NAMALWA (cell line): Measurements from ENCODE around the gene USP30.
A peak's percentile ranks its signal among the peaks of the same experiment; 100 is the strongest.
"Not testable (repeated sequence)": the region's sequence is repeated elsewhere in the genome, so short reads cannot be mapped to it uniquely, and the experiment has no call there.

Experiments
- DNase-seq: peaks from one replicate; pipeline ENCODE4 v3.0.0-alpha.2; 2015; ENCODE audit warnings: low spot score

Gene USP30

GRCh38 chr12:109052097-109052413, 321 bp upstream of the USP30 start:
- no peak for DNase-seq

DNA sequence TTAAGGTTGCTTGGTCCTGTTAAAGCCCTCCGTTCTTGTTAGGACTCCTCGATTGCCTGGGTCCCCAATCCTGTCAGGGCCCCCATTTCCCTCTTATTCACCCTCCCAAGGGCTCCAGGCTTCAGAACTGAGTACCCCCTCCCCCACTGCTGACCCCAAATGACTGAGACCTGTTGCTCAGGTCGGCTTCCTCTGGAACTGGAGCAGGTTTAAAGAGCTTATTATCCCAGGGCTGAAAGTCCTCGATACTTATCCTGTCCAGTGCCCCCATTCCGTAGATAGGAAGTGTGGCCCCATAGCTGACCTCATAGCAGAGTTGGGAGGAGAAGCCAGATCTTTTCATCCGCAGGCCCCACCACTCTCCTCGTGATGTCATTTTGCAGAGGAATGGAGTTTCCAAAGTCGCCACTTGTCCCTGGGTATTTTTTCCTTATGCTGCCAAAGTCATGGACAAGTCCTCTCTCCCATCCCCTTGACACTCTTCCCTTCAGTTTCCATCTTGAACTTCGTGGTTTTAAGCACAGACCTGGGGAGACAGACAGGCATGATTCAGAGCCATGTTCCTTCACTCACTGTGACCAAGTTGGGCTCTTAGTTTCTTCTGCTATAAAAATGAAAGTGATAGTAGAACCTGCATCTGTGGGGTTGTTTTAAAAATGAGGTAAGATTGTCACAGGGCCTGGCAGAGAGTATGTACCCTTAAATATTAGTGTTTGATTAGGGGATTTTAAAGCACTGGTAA, 1.2 kb downstream of the USP30 start:
- DNase-seq: peak; percentile 64

DNA sequence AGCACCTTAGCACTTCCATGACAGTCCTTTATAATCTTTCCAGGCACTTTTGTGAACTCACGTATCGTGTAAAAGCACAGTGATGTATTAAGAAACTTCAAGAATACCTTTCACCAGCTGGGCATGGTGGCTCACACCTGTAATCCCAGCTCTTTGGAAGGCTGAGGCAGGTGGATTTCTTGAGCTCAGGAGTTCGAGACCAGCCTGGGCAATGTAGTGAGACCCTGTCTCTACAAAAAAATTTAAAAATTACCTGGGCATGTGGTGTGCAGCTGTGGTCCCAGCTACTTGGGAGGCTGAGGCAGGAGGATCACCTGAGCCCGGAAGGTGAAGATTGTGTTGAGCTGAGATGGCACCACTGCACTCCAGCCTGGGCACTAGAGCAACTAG, 1.7 kb downstream of the USP30 start:
- not testable (repeated sequence) for DNase-seq

DNA sequence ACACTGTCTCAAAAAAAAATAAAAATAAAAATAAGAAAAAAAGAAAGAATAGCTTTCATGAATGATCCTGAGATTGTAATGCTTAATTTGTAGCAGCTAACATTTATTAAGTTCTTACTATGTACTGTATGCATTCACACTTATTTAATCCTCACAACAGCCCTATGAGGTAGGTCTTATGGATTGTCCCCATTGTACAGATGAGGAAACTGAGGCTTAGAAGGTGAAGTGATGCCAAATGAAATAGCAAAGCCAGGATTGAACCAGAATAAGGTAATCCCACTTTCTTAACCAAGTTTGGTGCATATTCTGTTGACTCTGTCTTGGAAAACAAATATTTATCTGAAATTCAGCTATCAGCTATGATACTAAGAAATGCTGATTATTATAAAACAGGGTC, 2.1 kb downstream of the USP30 start:
- DNase-seq: no peak

GRCh38 chr12:109056891-109057290, 4.5 kb downstream of the USP30 start:
- no peak for DNase-seq

DNA sequence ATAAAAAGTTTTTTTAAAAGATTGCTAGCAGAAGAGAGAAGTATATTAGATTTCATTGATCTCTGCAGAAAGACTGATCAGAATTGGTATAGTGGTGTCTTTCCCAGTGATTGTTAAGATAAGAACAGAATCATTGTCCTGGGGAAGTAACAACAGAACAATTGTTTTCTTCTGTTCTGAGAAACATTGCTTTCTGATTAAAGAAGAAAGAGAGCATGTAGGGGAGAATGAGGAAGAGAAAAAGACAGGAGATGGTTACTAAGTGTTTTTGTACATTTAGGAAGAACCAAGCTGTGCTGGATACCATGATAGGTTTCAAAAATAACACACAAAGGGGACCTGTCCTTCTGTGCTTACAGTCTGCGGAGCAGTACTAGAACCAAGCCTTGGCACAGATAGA, 5.0 kb downstream of the USP30 start:
- DNase-seq: no peak

DNA sequence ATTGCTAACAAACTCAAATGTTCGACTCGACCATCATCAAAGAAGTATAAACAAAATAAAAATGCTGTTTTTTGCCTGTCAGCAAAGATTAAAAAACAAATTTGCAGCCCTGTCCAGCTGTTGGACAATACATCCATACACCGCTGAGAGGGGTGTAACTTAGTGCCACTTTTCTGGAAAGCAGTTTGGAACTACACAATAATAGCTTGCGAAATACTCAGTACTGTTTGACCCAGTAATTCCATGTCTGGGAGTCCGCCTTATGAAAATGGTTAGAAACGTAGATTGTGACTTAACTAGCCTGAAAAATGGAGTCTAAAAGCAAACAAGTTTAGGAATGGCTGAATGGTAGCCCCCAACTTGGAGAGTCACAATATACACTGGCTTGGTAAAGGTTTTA, 6.4 kb downstream of the USP30 start:
- DNase-seq: no peak

- DNase-seq: no peak
Observed at GRCh38 chr12:109064143-109064542, 11.8 kb downstream of the USP30 start.

DNA sequence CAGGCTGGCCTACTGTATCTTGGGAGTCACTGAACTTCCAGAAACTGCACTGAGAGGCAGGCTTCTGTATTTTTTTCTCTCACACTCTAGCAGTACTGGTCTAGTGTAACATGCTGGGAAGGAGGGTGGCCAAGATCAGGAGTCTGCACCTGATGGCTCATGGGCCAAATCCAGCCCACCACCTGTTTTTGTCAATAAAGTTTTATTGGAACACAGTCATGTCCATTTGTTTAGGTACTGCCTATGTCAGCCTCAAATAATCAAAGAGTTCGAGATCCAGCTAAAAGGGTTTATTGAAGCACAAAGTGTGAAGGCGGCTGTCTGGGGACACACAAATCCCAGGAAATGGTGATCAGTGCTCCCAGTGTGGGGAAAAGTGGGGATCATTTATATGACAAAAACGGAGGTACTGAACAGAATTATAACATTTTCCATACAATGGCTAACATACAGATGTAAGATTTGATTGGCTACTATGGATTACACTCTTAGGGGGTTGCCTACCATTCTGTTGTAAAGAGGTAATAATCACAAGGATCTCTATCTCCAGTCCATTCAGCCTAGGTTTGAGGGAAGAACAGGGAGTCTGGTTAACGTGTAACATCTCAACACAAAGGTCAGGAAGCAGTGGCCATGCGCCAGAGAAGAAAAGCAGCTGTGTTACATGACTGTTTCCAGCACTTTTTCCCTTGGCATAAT, 12.9 kb downstream of the USP30 start:
- peak; percentile 9 for DNase-seq

DNA sequence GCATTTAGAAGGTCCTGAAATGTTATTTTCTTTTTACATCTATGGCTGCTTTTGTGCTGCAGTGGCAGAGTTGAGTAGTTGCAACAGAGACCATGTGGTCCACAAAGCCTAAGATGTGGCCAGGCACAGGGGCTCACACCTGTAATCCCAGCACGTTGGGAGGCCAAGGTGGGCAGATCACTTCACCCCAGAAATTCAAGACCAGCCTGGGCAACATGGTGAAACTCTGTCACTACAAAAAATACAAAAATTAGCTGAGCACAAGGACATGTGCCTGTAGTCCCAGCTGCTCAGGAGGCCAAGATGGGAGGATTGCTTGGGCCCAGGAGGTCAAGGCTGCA, 13.4 kb downstream of the USP30 start:
- no peak for DNase-seq

DNA sequence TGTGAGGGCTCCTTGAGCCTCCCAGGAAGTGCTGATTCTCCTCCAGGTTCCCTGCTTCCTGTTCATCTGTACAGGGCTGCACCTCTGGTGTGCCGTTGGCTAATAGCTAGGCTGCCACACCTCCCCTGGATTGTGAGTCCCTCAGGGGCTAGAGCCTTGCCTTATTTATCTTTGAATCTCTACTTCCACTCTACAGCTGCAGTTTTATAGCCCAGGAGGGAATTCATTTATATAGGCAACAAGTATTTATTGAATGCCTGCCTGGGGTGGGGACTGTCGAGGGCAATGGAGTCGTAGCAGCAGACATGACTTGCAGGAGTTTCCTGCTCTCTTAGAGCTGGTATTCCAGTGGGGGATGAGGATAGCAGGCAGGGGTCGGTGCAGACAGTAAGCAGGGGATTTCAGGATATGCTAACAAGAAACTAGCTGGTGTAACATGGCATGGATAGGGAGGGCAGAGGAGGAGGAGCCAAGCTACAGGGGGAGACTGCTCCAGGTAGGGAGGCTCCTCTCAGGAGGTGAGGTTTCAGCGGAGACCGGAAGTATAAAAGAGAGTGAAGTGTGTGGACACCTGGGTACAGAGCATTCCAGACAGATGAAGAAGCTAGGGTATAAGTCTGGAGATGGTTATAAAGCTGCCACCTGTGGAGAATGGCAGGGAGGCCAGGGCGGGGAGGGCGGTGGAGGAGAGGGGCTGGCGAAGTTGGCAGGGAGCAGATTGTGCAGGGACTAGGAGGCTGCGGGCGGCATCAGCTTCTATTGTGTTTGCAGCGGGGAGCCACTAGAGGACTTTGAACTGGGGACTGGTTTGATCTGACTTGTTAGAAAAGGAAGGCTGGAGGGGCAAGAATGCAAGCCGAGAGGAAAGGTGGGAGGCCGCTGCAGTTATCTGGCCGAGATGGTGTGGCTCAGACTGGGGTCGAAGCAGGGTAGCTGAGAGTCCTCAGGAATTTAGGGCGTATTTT, 17.2 kb downstream of the USP30 start:
- DNase-seq: no peak

- DNase-seq: no peak
Observed at GRCh38 chr12:109074866-109075265, 22.5 kb downstream of the USP30 start.

GRCh38 chr12:109082751-109083150, 30.4 kb downstream of the USP30 start:
- no peak for DNase-seq

DNA sequence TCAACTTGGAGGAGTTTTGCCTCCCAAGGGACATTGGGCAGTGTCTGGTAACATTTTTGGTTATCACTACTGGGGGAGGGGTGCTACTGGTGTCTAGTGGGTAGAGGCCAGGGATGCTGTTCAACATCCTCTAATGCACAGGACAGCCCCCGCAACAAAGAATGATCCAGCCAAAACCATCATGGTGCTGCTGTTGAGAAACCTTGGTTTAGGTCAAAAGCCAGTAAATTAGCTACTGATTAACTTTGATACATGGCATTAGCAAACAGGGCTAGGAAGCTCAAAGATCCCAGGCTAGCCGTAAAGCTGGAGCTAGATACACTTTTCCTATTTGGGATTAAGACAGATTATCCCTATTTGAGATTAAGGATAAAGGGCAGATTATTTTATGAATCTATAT, 32.0 kb downstream of the USP30 start:
- no peak for DNase-seq

GRCh38 chr12:109085590-109085989, 33.2 kb downstream of the USP30 start:
- DNase-seq: no peak

- DNase-seq: no peak
Observed at GRCh38 chr12:109087250-109087649, 34.9 kb downstream of the USP30 start.

- DNase-seq: no peak
Observed at GRCh38 chr12:109088818-109089217, 36.4 kb downstream of the USP30 start.

GRCh38 chr12:109089683-109090082, 37.3 kb downstream of the USP30 start:
- no peak for DNase-seq

GRCh38 chr12:109092497-109093021, 40.2 kb downstream of the USP30 start:
- DNase-seq: no peak

GRCh38 chr12:109093022-109093918, 40.9 kb downstream of the USP30 start, which contains the start of gene ALKBH2:
Gene ALKBH2 (minus strand): TSS chr12:109093472. CDS start chr12:109092786, 686 bp downstream.
- DNase-seq: peak; percentile 96

DNA sequence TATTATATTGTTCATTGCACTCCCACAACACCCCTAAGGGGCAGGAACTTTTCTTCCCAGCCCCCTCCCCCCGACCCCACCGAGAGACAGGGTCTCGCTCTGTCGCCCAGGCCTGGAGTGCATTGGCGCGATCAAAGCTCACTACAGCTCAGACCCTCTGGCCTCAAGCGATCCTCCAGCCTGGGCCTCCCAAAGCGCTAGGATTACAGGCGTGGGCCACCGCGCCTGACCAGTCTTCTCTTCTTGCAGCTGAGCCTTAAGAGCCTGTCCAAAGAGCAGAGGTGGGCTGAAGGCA, 44.7 kb downstream of the USP30 start:
- DNase-seq: no peak
